GM10847 (cell line): ENCODE measurements around the gene PVR.

ENCODE experiments used
- POLR2A ChIP-seq: IDR thresholded peaks from 2 replicates; pipeline ENCODE4 v1.6.1; 2011; ENCODE audit not compliant: insufficient read length; ENCODE audit errors: extremely low read depth

The PVR gene

GRCh38 chr19:44643605-44644401, at the start of gene PVR:
Gene PVR (plus strand): TSS chr19:44643910. CDS start chr19:44644097, 187 bp downstream.
- no peak for TF ChIP-seq POLR2A

- TF ChIP-seq POLR2A = no peak
Measured at GRCh38 chr19:44596428-44597130, 47.1 kb upstream of the PVR start.

- TF ChIP-seq POLR2A = no peak
Measured at GRCh38 chr19:44597131-44597491, 46.6 kb upstream of the PVR start.

GRCh38 chr19:44598355-44598754, 45.4 kb upstream of the PVR start:
- no peak for TF ChIP-seq POLR2A

GRCh38 chr19:44598880-44599279, 44.8 kb upstream of the PVR start:
- no peak for TF ChIP-seq POLR2A

- TF ChIP-seq POLR2A = no peak
Measured at GRCh38 chr19:44600466-44600865, 43.2 kb upstream of the PVR start.

- no peak for TF ChIP-seq POLR2A
Measured at GRCh38 chr19:44602081-44602480, 41.6 kb upstream of the PVR start.

- TF ChIP-seq POLR2A = no peak
Measured at GRCh38 chr19:44603201-44603945, 40.3 kb upstream of the PVR start.

GRCh38 chr19:44604241-44604640, 39.5 kb upstream of the PVR start:
- no peak for TF ChIP-seq POLR2A

- TF ChIP-seq POLR2A = no peak
Measured at GRCh38 chr19:44605547-44605946, 38.2 kb upstream of the PVR start.

- no peak for TF ChIP-seq POLR2A
Measured at GRCh38 chr19:44607049-44607448, 36.7 kb upstream of the PVR start.

- no peak for TF ChIP-seq POLR2A
Measured at GRCh38 chr19:44607917-44608316, 35.8 kb upstream of the PVR start.

GRCh38 chr19:44608391-44608821, 35.3 kb upstream of the PVR start:
- no peak for TF ChIP-seq POLR2A

- no peak for TF ChIP-seq POLR2A
Measured at GRCh38 chr19:44609219-44609618, 34.5 kb upstream of the PVR start.

GRCh38 chr19:44611812-44612295, 31.9 kb upstream of the PVR start:
- no peak for TF ChIP-seq POLR2A
